Glomerular endothelial cell (primary cell): Measurements from ENCODE around the gene ZNHIT1. TPM values are rescaled to one million over a fixed set of nuclear protein-coding genes. Genes with fewer than 3 reads are reported as not detected.

Source experiments
- DNase-seq: peaks from one replicate; pipeline ENCODE4 v3.0.0-alpha.2; 2011; ENCODE audit warnings: low read depth, low spot score; ENCODE audit errors: extremely low read depth
- total RNA-seq: library from RNA; depleted of rRNA; stranded (reverse); fragments of >200 nt; gene quantifications from 2 replicates; pipeline ENCODE4 v1.2.3, GENCODE V29; 2015

Gene ZNHIT1
- total RNA-seq, 1 donor from 2014 or later = 148 TPM

DNA sequence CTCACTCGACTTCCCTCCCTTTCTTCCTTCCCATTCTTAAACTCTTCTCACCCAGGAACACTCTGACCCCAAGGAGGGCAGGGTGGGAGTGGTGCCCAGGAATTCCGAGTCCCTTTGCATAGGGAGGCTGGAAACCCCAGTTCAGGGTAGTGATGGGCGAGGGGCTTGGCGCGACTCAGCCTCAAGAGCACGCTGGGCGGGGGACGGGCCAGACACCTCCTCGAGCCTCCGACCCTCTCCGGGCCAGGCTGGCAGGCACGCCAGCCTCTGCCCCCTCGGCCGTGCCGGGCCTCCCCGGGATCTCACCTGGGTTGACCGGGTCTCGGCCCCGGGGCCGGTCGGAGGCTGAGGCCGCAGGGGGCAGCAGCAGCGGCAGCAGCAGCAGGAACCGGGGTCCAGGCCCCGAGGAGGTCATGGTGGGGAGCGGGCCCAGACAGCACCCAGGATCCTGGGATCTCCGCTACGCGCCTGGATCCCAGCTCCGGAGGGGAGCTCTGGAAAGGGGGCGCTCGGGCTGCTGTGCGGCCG, 1.0 kb upstream of the ZNHIT1 start:
- no peak for DNase-seq

DNA sequence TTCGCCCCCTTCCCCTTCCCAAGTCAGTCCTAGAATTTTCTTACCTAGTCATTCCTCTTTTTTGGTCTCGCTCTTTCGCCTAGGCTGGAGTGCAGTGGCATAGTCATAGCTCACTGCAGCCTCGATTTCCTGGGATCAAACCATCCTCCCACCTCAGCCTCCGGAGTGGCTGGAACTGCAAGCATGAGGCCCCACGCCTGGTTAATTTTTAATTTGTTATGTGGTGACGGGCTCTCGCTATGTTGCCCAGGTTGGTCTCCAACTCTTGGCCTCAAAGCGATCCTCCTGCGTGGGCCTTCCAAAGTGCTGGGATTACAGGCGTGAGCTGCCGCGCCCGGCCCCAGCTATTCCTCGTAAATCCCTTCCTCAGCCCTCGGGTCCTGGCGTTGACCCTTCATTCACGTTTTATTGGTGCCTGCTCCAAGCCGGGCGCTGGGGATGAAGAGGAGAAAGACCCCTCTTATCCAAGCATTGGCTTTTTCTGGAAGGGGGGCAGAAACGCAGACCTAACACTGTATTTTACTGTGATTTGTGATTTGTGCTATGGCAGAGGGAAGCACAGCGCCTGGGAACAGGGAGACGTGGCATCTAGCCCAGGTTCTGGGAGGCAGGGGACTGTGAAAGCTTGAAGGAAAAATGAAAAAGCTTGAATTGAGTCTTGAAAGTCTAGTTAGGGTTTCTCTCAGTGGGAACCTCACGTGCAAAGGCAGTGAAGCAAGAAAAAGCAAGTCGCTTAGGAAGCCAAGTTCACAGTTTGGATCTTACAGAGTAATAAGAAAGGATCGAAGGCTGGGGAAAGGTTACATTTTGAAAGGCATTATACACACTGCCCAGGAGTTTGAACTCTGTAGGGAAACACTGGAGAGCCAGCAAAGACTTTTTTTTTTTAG, 516 bp downstream of the ZNHIT1 start:
- DNase-seq = no peak

DNA sequence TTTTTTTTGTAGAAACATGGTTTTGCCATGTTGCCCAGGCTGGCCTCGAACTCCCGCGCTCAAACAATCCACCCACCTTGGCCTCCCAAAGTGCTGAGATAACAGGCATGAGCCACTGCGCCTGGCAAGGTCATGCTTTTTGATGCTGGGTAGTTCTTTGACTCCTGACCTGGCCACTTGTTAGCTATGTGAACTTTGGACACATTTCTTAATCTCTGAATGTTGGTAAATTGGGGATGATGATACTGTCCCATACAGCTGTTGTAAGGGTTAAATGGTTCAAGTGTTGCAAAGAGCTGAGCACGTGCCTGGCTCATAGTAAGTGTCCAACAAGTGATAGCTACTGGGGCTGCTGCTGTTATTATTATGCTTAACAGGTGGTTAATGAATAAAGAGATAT, 2.3 kb downstream of the ZNHIT1 start:
- DNase-seq = no peak

DNA sequence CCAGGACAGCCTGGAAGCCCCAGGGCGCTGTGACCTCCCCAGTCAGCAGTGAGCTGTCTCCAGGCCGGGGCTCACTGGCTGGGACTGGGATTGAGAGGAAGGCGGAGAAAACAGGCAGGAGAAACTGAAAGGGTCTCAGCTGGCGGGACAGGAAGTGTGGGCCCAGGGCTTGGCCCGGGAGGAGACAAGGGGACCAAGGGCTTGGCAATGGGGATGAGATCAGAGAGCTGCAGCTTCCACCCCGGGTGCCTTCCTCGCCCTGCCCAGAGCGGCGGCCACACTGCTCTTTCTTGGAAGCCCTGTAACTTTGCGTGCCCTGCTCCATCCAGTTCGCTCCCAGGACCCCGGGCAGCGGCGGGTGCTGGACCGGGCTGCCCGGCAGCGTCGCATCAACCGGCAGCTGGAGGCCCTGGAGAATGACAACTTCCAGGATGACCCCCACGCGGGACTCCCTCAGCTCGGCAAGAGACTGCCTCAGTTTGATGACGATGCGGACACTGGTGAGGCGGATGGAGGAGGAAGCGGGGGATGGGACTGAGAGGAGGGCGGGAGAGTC, 4.4 kb downstream of the ZNHIT1 start:
- DNase-seq = no peak

DNA sequence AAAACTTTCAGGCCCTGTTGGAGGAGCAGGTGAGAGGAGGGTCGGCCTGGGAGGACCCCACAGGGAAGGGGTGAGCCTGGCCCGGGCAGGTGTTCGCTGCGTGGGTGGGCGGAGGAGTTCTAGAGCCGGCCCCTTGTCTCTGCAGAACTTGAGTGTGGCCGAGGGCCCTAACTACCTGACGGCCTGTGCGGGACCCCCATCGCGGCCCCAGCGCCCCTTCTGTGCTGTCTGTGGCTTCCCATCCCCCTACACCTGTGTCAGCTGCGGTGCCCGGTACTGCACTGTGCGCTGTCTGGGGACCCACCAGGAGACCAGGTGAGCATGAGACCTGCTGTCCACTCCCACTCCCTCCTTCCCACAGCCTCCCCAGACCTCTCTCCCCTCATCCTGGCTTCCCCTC, 5.6 kb downstream of the ZNHIT1 start:
- DNase-seq = no peak

DNA sequence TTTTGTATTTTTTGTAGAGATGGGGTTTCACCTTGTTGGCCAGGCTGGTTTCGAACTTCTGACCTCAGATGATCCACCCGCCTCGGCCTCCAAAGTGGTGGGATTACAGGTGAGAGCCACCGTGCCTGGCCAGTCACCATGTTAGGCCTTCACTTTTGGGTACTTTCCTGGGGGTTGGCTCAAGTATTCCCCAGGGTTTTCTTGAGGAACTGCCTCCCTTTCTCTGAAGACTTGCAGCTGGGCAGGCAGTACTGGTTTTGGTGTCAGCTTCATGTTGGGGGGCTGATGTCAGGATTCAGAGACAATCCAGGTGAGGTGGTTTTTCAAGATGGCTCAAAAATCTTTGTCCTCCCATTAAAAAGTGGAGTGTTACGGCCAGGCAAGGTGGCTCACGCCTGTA, 7.7 kb downstream of the ZNHIT1 start:
- DNase-seq = no peak

DNA sequence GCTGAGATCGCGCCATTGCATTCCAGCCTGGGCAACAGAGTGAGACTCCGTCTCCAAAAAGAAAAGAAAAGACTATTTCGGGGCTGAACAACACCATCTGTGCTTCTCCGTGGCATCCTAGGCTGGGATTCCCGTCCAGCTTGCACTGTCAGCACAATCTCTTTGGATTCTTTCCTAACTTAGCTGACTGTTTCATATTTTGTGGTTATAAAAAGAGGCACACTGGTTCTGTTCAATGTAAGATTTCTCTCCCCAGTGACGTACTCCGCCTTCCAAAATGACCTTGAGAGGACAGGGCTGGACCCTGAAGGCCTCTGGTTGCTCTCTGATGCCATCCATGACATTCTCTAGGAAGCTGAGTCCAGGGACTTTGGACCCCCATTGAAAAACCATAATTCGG, 8.8 kb downstream of the ZNHIT1 start:
- no peak for DNase-seq

DNA sequence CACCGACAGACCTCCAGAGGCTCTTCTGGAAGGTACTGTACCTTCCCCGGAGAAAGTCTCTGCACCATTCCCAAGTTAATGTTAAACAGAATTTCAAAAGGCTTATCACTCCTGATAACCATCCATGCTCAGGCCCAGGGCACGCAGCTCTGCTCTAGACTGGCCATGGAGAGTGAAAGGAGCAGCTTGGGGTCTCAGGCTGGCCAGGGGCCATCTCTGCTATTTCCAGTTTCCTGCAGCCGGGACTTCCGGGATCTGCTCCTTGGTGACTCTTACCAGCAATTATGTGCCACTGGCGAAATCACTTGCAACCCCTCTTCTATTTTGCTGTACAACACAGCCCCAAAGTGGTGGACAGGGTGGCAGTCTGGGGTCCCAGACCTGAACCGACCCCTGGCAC, 13.7 kb downstream of the ZNHIT1 start:
- no peak for DNase-seq

DNA sequence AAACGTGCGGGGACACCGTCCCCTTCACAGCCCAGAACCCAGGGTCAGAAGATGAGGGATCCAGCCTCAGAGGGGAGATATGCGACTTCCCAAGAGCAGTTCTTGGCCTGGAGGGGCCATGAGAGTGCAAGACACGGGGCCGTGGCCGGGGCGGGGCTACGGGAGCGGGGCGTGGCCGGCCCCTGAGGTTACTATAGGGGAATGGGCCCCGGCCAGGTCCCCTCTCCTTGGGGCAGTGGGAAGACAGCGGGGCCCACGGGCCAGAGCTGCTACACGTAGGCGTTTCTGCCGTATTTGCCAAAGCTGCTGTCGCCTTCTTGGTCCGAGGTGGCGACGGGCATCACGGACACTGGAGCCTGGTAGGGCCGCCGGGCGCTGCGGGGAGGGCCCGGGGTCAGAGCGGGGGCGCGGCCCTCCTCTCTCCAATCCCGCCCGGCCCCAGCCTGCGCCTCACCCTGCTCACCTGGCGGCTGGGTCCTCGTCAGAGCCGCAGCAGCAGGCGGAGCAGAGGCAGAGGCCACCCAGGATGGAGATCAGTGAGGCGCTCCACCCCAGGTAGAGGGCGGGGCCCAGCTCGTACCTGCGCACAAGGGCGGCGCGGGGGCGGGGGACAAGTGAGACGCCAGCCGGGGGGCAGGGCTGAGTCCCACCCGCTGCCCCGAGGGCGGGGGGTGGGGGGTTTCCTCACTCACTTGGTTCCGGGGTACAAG, 14.3 kb downstream of the ZNHIT1 start:
- no peak for DNase-seq

DNA sequence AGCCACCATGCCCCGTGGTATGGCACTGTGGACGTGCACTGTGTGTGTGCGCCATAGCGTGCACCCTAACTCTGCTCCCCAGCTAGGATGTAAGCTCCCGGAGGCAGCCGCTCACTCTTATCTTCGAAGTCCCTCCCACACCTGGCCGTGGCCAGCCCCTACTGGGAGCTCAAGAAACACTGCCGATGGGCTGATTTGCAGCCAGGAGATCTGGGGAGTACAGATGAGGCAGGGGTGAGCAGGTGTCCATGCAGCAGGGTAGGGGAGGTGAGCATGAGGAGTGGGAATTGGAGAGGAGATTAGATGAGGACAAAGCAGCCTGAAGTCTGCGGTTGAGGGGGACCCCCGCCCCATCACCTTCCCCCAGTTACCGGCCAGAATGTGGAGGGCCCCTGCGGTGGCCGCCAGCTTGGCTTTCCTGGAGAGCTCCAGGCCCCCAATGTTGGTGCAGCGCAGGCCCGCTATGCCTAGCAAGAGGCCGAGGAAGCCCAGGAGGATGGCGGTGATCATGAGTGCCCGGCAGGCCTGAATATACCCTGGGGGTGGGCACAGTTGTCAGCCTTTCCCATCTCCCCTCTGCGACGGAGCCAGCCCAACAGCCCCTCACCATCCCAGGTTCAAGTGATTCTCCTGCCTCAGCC, 16.1 kb downstream of the ZNHIT1 start:
- no peak for DNase-seq

DNA sequence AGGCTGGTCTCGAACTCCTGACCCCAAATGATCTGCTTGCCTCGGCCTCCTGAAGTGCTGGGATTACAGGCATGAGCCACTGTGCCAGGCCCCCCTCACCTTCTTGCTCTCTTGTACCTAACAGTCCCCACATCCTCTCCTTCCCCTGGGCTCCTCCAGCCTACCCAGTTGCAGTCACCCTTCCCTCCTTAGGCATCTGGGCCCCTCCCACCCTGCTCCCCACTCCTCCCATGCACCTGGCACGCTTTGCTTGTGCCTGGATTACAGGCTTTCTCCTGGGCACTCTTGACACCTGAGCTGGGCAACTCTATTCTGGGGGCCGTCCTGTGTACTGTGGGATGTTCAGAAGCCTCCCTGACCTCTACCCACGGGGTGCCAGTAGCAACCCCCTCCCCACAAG, 16.7 kb downstream of the ZNHIT1 start:
- DNase-seq = no peak

DNA sequence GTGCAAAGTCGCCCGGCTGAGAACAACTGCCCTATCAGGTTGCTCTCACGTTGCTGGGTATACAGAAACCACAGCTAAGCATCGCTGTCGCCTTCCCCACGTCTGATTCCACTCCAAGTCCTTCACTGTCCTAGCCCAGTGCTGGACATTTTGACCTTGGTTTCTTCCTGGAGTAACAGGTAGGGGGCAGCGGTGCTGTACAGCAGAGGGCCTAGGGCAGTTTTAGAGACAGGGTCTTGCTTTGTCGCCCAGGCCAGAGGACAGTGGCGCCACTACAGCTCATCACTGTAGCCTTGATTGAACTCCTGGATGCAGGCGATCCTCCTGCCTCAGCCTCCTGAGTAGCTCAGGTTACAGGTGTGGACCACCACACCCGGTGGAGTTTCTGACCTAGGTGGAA, 17.1 kb downstream of the ZNHIT1 start:
- no peak for DNase-seq

DNA sequence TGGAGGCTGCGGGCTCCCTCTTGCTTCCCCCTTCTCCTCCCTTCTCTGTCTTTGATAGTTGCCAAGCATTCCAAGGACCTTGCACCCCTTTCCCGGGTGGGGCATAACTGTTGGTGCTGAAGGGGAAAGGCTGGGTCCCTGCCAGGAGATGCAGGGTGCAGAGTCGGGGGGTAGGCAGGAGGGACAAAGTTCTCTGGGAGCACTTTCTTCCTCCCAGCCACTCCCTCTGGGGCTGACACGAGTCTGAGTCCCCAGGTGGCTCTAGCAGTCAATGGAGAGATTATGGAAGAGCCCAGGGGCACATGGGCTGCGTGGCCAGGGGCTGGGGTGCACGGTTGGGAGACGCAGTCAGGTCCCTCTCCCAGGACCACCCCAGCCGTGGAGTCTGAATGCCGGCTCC, 17.6 kb downstream of the ZNHIT1 start:
- no peak for DNase-seq

DNA sequence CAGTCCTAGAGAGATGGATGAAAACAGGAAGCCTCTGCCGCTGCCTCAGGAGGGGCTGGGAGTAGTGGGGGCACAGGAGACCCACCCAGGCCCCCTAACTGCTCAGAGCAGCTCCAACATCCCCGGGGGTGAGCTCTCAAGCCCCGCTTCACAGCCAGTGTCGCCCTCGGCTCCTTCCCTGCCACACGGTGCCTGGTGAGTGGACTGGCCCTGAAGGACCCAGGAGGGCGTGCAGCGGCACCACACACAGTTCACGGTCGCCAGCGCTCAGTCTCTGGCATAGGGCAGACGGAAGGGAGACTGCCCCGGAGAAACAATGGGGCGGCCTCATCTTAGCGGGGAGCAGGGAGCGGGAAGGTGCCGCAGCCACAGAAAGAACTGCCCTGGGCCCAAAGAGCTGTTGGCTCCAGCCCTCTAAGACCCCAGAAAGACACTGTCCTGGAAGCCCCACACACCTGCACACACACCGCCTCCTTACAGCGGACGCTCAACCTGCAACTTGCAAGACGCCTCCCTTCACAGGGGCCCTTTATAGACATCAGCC, 18.4 kb downstream of the ZNHIT1 start:
- no peak for DNase-seq

DNA sequence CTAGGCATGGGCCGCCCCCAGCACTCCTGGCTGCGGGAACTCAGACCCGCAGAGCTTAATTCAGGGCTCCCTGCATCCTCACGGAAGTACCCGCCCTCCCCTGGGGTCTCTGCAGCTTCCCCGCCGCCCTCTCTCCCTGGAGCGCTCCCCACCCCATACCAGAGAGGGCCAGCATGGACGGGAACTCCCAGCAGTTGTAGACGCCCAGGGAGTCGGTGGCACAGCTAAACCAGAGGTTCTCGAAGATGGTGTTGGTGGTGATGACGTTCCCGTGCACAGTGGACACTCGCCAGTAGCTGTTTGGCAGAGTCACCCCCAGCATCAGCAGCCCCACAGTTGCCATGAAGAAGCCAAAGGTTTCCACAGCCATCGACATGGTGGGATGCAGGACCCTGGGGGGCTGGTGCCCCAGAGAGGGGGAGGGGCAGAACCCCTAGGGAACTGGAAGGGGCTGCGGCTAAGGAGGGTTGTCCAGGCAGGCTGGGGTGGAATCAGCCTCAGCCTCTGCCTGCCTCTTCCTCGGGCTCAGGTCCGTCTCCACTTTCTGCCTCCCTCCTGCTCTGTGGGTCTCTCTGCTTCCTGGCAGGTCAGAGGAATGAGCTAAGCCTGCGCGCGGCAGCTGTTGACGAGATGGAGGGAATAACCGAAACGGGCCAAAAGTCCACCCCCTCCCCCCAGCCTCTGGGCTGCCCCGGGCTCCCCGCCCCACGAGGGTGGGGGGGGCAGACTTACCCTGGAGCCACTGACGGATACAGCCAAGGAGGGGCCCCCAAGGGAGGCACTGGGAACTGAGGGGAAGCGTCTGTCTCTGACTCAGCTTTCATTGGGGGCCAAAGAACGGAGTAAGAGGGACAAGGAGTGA, 19.5 kb downstream of the ZNHIT1 start, which contains the start of gene CLDN15:
Gene CLDN15 (minus strand): TSS at position 597 of the 862 bp plus-strand sequence. CDS start 221 bp downstream, at position 376.
- DNase-seq = no peak

DNA sequence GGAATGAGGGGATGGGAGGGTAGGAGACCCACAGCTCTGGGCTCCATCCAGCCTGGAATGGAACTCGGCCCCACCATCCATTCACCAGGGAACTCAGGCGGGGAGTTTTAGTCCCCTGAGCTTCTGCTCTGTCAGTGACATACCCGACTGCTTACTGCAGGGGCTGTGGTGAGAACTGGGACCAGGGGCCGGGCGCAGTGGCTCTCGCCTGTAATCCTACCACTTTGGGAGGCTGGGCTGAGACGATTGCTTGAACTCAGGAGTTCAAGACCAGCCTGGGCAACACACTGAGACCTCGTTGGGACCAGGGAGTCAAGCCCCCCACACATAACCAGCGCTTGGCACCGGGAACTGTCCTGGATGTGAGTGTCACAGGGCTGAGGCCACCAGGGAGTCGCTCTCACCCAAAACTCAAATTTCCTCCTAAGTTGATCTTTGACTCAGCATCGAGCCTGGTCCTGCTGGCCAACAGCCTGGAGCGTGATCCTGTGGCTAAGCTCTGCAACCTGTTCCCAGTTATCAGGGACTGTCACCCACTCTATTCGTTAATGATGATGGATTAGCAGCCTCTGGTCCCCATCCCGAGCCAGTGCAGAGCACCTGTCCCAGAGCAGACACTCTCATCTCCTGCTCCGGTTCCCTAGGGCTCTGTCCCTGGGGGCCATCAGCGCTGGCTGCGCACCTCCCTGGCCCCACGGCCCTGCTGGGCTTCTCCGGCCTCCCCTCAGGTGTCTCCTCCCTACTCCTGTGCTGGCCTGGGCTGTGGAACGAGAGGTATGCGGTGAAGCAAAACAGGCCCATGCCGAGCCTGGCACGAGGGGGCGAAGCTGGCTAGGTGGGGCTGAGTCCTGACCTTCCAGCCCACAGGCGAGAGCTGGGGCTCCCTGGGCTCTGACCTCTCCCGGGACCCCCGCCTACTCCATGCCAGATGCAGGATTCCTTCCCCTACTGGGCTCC, 20.5 kb downstream of the ZNHIT1 start:
- no peak for DNase-seq

DNA sequence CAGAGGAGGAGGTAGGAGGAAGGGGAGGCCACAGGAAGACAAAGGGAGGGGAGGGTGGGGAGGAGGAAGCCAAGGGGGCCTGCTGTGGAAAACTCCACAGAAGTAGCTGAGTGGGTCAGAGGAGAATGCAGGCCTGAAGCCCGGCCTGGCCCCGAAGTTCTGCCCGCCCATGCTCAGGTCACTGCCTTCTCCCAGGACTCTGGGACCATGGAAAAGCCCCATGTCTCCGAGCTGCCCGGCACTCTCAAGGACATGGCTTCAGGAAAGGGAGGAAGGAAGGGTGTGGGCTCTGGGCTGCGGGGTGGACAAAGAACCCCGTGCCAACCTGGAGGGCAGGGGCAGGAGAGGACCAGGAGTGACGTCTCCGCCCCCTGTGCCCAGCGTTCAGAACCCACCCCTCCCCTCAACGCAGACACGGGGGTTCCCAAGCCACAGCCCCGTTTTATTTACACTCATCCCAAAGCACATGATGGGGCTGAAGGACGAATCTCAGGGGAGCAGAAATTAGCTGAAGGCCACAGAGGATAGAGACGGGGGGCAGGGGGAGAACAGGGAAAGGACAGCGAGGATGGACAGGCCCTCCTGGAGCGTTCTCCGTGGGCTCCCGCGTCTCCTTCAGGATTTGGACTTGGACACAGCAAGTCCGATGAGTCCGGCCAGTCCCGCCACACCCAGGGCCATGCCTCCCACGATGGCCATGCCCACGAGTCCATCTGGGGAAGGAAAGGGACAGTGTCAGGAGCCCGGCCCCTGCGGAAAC, 21.4 kb downstream of the ZNHIT1 start:
- no peak for DNase-seq

DNA sequence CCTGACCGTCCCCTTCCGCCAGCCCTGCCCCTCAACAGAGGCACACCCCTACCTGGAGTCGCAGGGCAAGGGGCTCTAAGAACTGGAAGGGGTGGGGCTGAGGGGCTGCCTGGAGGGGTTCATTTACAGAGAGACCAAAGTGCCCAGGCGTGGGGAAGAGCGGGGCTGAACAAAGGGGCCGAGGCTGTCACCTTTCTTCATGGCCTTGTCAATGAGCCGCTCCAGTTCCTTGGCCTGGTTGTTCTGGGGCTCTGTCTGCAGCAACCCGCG, 21.9 kb downstream of the ZNHIT1 start:
- no peak for DNase-seq
